Measurements from ENCODE around the gene ST8SIA5. TPM values are rescaled to one million over a fixed set of nuclear protein-coding genes. Genes with fewer than 3 reads are reported as not detected.

Gene ST8SIA5
- total RNA-seq, 2 experiments from 2014 or later: 0.23 TPM; not detected in 1

DNA sequence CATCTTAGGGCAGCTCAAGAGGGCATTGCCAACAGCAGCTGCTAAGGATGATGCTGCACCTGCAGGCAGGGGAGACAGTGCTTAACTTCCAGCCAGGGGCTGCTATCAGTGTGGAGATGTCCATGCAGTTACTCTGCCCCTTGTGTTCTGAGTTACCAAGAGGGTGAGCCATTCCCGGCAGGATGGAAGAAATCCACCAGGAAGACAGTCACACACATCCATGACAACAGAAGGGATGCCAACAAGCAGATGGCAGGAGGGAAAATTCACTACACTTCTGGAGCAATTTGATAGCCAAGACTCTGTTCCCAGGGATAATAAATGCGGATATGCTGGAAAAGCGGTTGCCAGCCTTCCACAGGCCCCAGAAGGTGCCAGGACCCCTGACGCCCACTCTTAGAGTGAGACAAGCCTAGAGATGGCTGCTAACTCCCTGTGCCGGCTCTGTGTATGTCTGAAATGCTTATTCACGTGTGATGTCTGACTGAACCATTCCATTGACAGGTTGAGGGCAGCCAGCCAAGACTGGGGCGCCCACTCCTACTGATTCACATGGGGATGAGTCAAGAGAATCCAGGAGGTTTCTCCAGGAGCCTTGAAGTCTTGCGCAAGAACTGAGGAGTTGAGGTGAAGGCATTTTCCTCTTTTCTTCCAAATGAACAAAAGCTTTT is 124.3 kb downstream of the ST8SIA5 start:
- ATAC-seq (no peak), DNase-seq (no peak)
- Mint-ChIP-seq H3K9me3 (ENCODE audit: low read depth) (no peaks in the 10 kb centered on the region), H3K4me3 (no peak overlapping the region), H3K27me3 (peaks cover 11% of the 10 kb centered on the region), H3K4me1 (peaks cover 18% of the 10 kb centered on the region), H3K36me3 (peaks cover 1% of the 10 kb centered on the region), H3K27ac (no peak overlapping the region)
- CTCF ChIA-PET: no interaction called here

DNA sequence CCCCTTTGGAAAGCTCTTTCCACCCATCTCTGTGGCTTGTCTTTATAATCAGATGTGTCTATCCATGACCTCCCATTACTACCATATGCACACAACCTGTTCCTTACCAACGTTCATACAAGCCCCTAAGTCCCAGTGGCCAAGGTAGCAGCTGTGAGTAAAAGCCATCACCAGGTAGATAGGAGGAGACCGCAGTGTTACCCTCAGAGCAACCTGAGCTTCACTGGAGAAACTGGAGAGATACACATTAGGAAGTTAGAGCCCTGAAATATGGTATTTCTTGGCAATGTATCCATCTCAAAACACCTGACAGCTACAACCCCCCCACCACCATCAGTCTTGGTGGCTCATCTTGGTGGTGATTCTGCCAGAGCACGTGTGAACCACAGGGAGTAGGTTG is 125.9 kb downstream of the ST8SIA5 start:
- H3K27me3 Mint-ChIP-seq: peaks cover 15% of the 10 kb centered on the region
- H3K36me3 Mint-ChIP-seq: peaks cover 1% of the 10 kb centered on the region
- ATAC-seq: no peak
- no peak overlapping the region for H3K4me3 Mint-ChIP-seq
- H3K27ac Mint-ChIP-seq: no peak overlapping the region
- no peaks in the 10 kb centered on the region for H3K9me3 Mint-ChIP-seq (ENCODE audit: low read depth)
- peaks cover 18% of the 10 kb centered on the region for H3K4me1 Mint-ChIP-seq
- CTCF ChIA-PET: interaction anchor here (1.4 kb wide), 1 partner anchor 9 kb away, joined by 3 read pairs; no protein-coding TSS in a partner anchor
- no peak for DNase-seq

DNA sequence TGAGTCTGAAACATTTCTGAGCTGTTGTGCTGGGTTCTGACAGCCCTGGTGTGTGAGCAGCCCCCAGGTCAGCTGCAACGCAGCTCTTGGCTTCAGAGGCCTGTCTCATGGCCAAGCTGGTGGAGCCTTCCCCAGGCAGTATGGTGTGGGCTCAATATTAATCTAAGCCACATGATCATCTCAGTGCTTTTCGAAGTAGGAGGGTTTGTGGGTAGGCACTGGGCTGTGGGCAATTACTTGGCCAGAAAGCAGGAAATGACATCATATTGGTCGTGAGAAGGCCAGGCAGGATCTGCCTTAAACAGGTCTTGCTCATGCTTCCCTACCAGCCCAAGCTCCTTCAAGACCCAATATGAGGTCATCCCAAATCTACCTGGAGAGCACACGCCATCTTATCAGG is 126.7 kb downstream of the ST8SIA5 start:
- H3K27me3 Mint-ChIP-seq: peaks cover 15% of the 10 kb centered on the region
- H3K27ac Mint-ChIP-seq: peak overlapping the region; percentile 47
- DNase-seq (peak; percentile 81), ATAC-seq (peak; percentile 89)
- H3K9me3 Mint-ChIP-seq (ENCODE audit: low read depth): no peaks in the 10 kb centered on the region
- H3K36me3 Mint-ChIP-seq: peaks cover 1% of the 10 kb centered on the region
- no peak overlapping the region for H3K4me3 Mint-ChIP-seq
- H3K4me1 Mint-ChIP-seq: peaks cover 18% of the 10 kb centered on the region
- CTCF ChIA-PET: interaction anchor here (0.8 to 3.0 kb wide), 5 partner anchors 9 to 458 kb away, joined by 3 to 9 read pairs (median 3); no protein-coding TSS in a partner anchor

DNA sequence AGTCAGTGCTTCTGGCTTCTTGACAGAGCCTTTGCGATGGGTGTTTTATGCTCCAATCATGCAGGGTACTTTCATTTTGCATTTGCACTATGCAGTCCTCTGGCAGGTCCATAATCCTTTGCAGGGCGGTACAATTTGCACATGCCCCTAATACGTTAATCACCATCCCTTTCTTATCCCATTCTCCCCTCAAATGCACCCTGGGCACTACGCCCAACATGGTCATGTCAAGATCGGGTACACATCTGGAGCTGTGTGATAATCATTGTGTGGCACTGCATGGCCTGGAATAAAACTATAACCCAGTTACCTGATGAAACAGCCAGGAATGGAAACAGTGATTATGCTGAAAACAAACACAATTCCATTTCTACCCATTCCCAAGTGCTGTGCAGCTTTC is 127.5 kb downstream of the ST8SIA5 start:
- H3K36me3 Mint-ChIP-seq: peaks cover 1% of the 10 kb centered on the region
- no peaks in the 10 kb centered on the region for H3K9me3 Mint-ChIP-seq (ENCODE audit: low read depth)
- H3K27me3 Mint-ChIP-seq: peaks cover 15% of the 10 kb centered on the region
- no peak overlapping the region for H3K4me3 Mint-ChIP-seq
- no peak for DNase-seq
- CTCF ChIA-PET: interaction anchor here (1.4 to 3.0 kb wide), 3 partner anchors 11 to 29 kb away, joined by 3 to 9 read pairs (median 9); no protein-coding TSS in a partner anchor
- no peak for ATAC-seq
- H3K4me1 Mint-ChIP-seq: peaks cover 23% of the 10 kb centered on the region
- H3K27ac Mint-ChIP-seq: no peak overlapping the region

DNA sequence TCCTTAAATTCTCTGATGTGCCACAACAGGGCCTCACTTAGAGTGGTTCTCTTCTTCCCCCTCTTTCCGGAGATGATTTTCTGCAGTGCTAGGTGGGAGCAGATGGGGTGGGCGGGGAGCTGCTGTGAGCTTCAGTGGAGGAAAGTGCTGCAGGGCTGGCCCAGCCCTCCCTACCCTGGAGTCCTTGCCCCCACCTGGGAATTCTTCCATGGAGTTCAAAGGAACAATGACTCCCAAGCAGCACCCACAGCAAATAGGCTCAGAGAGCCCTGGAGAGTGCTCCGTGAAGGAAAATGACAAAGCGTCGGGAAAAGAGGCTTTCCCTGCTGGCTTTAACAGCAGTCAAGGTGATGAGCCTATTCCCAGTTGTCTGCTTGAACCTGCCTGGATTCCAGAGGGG is 128.6 kb downstream of the ST8SIA5 start:
- ATAC-seq: no peak
- Mint-ChIP-seq H3K4me3 (no peak overlapping the region), H3K27me3 (peaks cover 12% of the 10 kb centered on the region), H3K27ac (no peak overlapping the region), H3K9me3 (ENCODE audit: low read depth) (no peaks in the 10 kb centered on the region), H3K36me3 (peaks cover 1% of the 10 kb centered on the region), H3K4me1 (peaks cover 33% of the 10 kb centered on the region)
- DNase-seq: no peak
- CTCF ChIA-PET: interaction anchor here (3.0 kb wide), 1 partner anchor 10 kb away, joined by 9 read pairs; no protein-coding TSS in a partner anchor

DNA sequence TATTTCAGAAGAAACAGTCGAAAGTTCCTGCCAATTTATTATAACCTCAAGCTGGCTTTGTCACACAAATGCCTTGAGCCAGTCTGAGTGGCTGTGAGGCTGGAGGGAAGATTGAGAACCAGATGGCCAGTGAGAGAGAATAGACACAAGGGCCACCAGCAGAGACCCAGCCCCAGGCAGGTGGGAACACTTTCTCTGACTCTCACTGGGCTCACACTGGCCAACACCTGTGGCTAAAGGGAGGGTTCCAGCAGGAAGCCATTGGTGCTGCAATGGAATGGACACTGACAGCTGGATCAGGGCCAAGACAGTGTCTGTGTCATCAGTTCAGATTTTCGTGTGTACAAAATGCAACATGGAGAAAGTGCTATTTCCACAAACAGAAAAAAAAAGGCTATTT is 129.7 kb downstream of the ST8SIA5 start:
- CTCF ChIA-PET: no interaction called here

GRCh38 chr18:46625069-46625468 is 131.8 kb downstream of the ST8SIA5 start:
- no peak for DNase-seq
- Mint-ChIP-seq H3K4me3 (no peak overlapping the region), H3K9me3 (ENCODE audit: low read depth) (no peaks in the 10 kb centered on the region), H3K36me3 (no peaks in the 10 kb centered on the region), H3K4me1 (peaks cover 41% of the 10 kb centered on the region), H3K27me3 (peaks cover 8% of the 10 kb centered on the region), H3K27ac (no peak overlapping the region)
- no peak for ATAC-seq
- CTCF ChIA-PET: no interaction called here

More for the DNA sequence above, 129.7 kb downstream of the ST8SIA5 start:
- no peak overlapping the region for H3K4me3 Mint-ChIP-seq
- no peaks in the 10 kb centered on the region for H3K36me3 Mint-ChIP-seq
- ATAC-seq (no peak), DNase-seq (no peak)
- no peaks in the 10 kb centered on the region for H3K9me3 Mint-ChIP-seq (ENCODE audit: low read depth)
- peaks cover 40% of the 10 kb centered on the region for H3K4me1 Mint-ChIP-seq
- H3K27ac Mint-ChIP-seq: no peak overlapping the region
- peaks cover 11% of the 10 kb centered on the region for H3K27me3 Mint-ChIP-seq

DNA sequence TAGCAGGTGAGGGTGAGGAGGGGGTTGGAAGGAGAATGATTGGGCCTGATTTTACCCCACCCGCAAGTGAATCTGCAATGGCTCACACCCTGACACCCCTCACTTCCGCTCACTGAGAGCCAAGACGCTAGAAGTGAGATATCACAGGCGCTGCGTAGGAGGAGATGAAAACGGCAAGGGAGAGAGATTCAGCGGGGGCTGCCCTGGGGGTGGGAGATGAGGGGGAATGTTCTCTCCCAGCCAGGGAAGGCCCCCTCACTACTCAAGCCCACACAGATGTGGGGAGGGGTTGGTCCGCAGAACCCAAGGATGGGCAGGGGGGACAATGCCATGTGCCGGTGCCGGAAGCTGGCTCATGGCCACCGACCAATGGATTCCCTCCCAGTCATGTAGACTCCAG is 132.7 kb downstream of the ST8SIA5 start:
- CTCF ChIA-PET: interaction anchor here (1.1 to 2.8 kb wide), 4 partner anchors 34 to 450 kb away, joined by 3 to 17 read pairs (median 6); partner anchors contain the start of gene LOXHD1
- peak overlapping the region; percentile 80 for H3K27ac Mint-ChIP-seq
- ATAC-seq (no peak), DNase-seq (no peak)
- peaks cover 32% of the 10 kb centered on the region for H3K4me1 Mint-ChIP-seq
- peaks cover 8% of the 10 kb centered on the region for H3K27me3 Mint-ChIP-seq
- H3K9me3 Mint-ChIP-seq (ENCODE audit: low read depth): no peaks in the 10 kb centered on the region
- no peak overlapping the region for H3K4me3 Mint-ChIP-seq
- H3K36me3 Mint-ChIP-seq: no peaks in the 10 kb centered on the region

GRCh38 chr18:46623541-46623940 is 133.3 kb downstream of the ST8SIA5 start:
- peaks cover 8% of the 10 kb centered on the region for H3K27me3 Mint-ChIP-seq
- no peaks in the 10 kb centered on the region for H3K9me3 Mint-ChIP-seq (ENCODE audit: low read depth)
- H3K4me1 Mint-ChIP-seq: peaks cover 32% of the 10 kb centered on the region
- peak overlapping the region; percentile 80 for H3K27ac Mint-ChIP-seq
- ATAC-seq (peak; percentile 78), DNase-seq (peak; percentile 64)
- no peak overlapping the region for H3K4me3 Mint-ChIP-seq
- CTCF ChIA-PET: interaction anchor here (0.8 to 2.8 kb wide), 5 partner anchors 31 to 450 kb away, joined by 3 to 17 read pairs (median 3); partner anchors contain the start of gene LOXHD1
- H3K36me3 Mint-ChIP-seq: no peaks in the 10 kb centered on the region

DNA sequence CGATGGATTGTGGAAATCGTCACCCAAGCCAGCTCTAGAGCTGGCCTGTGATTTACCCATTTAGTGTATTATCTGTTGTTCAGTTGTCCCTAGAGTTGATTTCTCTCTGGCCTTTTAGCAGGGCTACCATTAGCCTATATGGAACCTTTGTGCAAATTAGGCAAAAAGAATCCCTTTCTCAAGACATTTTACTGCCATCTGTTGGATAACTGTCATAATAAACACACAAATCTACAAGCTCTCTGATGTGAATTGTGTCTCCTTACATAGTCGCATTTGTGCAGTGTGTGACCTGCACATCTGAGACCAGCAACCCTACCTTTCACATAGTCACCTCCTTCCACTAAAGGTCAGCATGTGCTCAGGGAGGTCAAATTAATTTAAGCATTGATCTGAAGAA is 133.9 kb downstream of the ST8SIA5 start:
- H3K27ac Mint-ChIP-seq: peak overlapping the region; percentile 80
- H3K4me1 Mint-ChIP-seq: peaks cover 32% of the 10 kb centered on the region
- CTCF ChIA-PET: interaction anchor here (0.8 to 2.8 kb wide), 7 partner anchors 32 to 474 kb away, joined by 3 to 17 read pairs (median 5); partner anchors contain the start of gene LOXHD1
- H3K27me3 Mint-ChIP-seq: peaks cover 8% of the 10 kb centered on the region
- DNase-seq (no peak), ATAC-seq (peak; percentile 31)
- H3K9me3 Mint-ChIP-seq (ENCODE audit: low read depth): no peaks in the 10 kb centered on the region
- no peak overlapping the region for H3K4me3 Mint-ChIP-seq
- no peaks in the 10 kb centered on the region for H3K36me3 Mint-ChIP-seq

DNA sequence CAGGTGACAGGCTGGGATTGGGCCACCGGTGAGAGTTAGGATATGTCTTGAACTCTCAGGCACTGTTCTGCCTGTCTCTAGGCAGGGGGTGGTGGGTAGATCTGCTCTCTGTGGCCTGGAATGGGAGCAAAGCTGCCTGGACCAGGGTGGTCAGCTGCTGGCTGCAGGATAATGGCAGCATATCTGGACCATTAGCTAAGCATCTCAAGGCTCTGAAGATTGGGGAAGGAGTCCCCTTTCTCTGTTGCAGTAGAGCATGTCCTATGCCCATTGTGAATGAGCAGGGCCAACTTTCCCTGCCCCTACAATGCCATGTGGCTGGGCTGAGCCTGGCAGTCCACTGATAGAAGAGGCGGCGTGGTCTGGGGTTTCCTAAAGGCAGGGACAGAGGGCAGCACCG is 134.4 kb downstream of the ST8SIA5 start:
- no peak overlapping the region for H3K27ac Mint-ChIP-seq
- DNase-seq (no peak), ATAC-seq (no peak)
- peaks cover 4% of the 10 kb centered on the region for H3K27me3 Mint-ChIP-seq
- H3K4me3 Mint-ChIP-seq: no peak overlapping the region
- no peaks in the 10 kb centered on the region for H3K36me3 Mint-ChIP-seq
- CTCF ChIA-PET: interaction anchor here (0.8 to 2.8 kb wide), 6 partner anchors 32 to 474 kb away, joined by 3 to 17 read pairs (median 6); partner anchors contain the start of gene LOXHD1
- H3K4me1 Mint-ChIP-seq: peaks cover 32% of the 10 kb centered on the region
- H3K9me3 Mint-ChIP-seq (ENCODE audit: low read depth): no peaks in the 10 kb centered on the region

- ATAC-seq (no peak), DNase-seq (no peak)
- Mint-ChIP-seq H3K27ac (no peak overlapping the region), H3K4me1 (peaks cover 32% of the 10 kb centered on the region), H3K36me3 (no peaks in the 10 kb centered on the region), H3K9me3 (ENCODE audit: low read depth) (no peaks in the 10 kb centered on the region), H3K4me3 (no peak overlapping the region), H3K27me3 (peaks cover 2% of the 10 kb centered on the region)
- CTCF ChIA-PET: interaction anchor here (1.1 to 2.8 kb wide), 6 partner anchors 8 to 473 kb away, joined by 3 to 17 read pairs (median 6); partner anchors contain the start of gene LOXHD1
Measured at GRCh38 chr18:46621871-46622270, 135.0 kb downstream of the ST8SIA5 start.

DNA sequence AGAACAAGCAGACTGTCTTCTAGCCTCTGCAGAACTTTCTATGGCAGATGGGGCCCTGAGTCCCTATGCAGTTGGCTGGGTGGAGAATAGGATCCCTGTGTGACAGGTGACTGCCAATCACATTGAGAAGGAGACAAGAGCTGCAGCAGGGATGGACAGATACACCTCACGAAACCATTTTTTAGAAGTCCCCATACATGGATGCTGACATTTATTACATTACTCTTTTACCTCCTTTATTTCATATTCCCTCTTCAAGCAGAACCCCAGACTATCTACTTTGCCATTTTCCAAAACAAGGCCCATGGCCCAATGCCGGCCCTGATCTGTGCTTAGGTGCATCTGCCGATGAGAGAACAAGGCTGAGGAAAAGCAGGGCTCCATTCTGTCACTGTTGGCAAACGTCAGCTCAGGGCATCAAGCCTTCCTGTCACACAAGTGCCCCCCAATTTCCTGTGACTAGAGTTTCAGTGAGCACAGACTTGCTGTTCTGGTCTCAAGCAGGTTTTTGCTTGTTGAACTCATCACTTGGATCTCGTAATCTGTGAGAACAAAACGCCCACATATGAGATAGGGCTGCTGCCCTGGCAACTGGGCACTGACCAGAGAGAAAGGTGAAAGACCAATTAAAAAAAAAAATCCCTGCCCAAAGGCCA is 135.6 kb downstream of the ST8SIA5 start:
- CTCF ChIA-PET: interaction anchor here (1.2 to 2.8 kb wide), 2 partner anchors 9 to 36 kb away, joined by 3 to 10 read pairs; partner anchors contain the start of gene LOXHD1

More for the DNA sequence above, 135.6 kb downstream of the ST8SIA5 start:
- Mint-ChIP-seq H3K27ac (no peak overlapping the region), H3K4me1 (peaks cover 32% of the 10 kb centered on the region), H3K36me3 (no peaks in the 10 kb centered on the region), H3K4me3 (no peak overlapping the region), H3K9me3 (ENCODE audit: low read depth) (no peaks in the 10 kb centered on the region), H3K27me3 (peaks cover 3% of the 10 kb centered on the region)
- DNase-seq: no peak
- ATAC-seq: no peak

Measured in activated CD8-positive, alpha-beta memory T cell treated with anti-CD3 and anti-CD28 coated beads, Interleukin-2, amount 10 ng/mL, durations not matched to agents 7 days and 5 days (primary cell).